ES-I3 (cell line): ENCODE measurements around the gene ELF5.

ENCODE experiments used
- H3K36me3 ChIP-seq: 2 replicates; pipeline ENCODE4 v1.6.1; 2013; ENCODE audit warnings: mild to moderate bottlenecking, low read length, control low read depth, moderate library complexity; ENCODE audit not compliant: insufficient read depth
- H3K4me1 ChIP-seq: 2 replicates; pipeline ENCODE4 v1.6.1; 2013; ENCODE audit warnings: mild to moderate bottlenecking, control low read depth, low read length; ENCODE audit not compliant: insufficient read depth
- H3K9ac ChIP-seq: 2 replicates; pipeline ENCODE4 v1.6.1; 2013; ENCODE audit warnings: low read depth, mild to moderate bottlenecking, low read length, moderate library complexity
- H3K9me3 ChIP-seq: 2 replicates; pipeline ENCODE4 v1.6.1; 2013; ENCODE audit warnings: mild to moderate bottlenecking, low read length, moderate library complexity; ENCODE audit not compliant: control insufficient read depth, insufficient read depth

ELF5 gene

DNA sequence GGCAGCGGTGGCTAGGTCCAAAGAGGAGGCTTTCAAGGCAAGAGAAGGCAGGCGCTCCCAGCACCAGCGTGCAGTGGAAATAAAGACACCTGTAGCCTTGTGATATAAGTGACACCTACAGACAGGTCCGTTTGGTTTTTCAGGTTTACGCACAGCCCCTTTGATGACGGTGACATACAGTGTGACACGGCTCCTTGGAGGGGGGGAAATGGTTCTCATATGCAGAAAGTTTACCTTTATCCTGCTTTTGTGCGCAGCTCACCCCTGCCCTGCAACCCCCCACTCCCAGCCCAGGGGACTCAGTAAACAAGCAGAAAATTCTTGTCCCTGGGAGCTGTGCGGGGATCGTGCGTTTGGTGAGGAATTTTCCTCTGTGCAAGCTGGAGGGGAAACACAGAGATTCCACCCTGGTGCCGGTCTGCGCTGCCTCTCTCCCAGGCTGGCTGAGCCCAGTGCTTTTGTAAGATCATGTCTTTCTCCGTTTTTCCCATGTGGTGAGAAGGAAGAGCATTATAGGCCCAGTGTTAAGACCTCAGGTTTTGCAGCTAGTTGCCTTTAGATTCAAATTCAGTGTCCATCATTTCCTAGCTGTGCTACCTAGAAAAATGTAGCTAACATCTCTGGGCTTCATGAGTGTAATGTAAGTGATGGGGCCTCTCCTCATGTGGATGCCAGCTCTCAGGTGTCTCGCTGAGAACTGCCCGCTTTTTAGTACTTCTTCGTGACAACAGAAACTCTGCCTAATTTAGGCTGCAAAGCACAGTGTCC, at the start of gene ELF5:
ELF5 (minus strand) TSS at position 113 of the 768 bp plus-strand sequence. CDS start 8,045 bp downstream, outside the sequence.
- Histone ChIP-seq H3K4me1 (no peaks in the 10 kb centered on the region; the same call in 1 of the 2 replicates), H3K36me3 (no peaks in the 10 kb centered on the region), H3K9ac (no peak within 1 kb of the TSS), H3K9me3 (no peaks in the 10 kb centered on the region)

DNA sequence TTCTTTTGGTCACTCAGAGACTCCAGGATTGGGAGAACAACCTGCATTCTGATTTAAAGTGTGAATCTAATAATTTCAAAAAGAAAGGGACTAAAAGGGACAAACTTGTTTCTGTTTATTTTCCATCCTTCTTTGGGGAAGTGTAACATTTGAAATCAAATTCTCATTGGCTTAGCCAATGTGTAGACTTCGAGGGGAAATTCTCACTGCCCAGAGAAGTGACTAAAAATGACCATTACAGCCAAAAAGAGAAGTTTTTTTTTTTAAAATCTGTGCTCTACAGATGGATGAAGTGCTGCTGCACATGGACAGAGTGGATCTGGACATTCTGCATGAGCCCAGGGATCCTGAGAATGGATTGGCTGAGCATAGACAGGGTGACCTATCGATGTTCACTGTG, 49.4 kb upstream of the ELF5 start:
- Histone ChIP-seq H3K9ac (no peak overlapping the region), H3K4me1 (peaks cover 13% of the 10 kb centered on the region; the same call in 1 of the 2 replicates), H3K36me3 (no peaks in the 10 kb centered on the region), H3K9me3 (no peaks in the 10 kb centered on the region)

DNA sequence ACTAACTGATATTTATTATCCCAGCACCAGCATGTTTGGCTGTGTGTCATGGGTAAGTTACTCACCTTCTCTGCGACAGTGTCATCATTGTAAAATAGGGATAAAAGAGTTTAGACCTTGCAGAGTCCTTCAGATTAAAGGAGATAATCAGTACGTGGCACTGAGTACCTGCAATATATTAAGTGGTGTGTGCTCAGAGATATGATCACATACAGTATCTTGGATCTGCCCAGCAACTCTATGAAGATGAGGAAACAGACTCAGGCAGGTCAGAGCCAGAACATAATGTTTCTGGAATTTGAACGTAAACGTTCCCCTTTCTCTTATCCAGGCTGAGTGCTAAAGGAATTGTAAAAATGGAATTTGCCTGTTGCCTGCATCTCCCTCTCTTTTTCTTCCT, 46.9 kb upstream of the ELF5 start:
- no peaks in the 10 kb centered on the region for H3K9me3 ChIP-seq
- H3K36me3 ChIP-seq = no peaks in the 10 kb centered on the region
- H3K4me1 ChIP-seq = peaks cover 13% of the 10 kb centered on the region; the same call in 1 of the 2 replicates
- no peak overlapping the region for H3K9ac ChIP-seq

DNA sequence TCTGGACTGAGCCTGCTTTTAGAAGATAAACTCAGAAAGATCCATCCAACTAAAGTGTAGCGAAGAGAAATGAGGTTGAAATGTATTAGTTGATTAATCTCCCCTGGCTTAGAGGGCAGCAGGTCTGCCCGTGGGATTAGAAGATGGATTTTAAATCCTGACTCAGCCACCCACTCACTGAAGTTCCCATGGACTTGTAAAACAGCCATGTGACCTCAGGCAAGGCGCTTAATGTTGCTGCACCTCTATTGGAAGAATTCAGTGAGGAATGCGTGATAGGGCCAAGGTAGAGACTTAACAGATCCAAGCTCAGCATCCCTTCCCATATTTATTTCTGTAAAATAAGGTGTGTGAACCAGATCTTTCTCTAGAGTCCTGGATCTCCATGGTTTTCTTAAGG, 45.1 kb upstream of the ELF5 start:
- Histone ChIP-seq H3K9ac (no peak overlapping the region), H3K4me1 (no peaks in the 10 kb centered on the region; the same call in 1 of the 2 replicates), H3K9me3 (no peaks in the 10 kb centered on the region), H3K36me3 (no peaks in the 10 kb centered on the region)

DNA sequence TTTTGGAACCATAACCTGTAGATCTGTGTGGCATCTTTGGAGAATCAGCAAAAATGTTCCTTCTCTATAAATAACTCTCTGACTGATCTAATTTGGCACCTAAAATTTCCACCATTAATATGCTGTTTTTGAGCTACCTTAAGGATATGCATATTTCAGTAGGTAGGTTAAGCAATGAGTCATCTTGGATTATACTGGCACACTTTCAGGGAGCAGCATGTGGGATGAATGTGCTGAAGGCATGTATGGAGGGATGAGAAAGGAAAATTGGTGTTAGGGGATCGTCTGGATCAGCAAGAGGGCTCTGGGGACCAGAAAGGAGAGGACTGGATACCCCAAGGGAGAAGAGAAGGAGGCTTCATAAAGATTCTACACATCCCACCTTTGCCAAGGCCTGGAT, 44.6 kb upstream of the ELF5 start:
- H3K36me3 ChIP-seq = no peaks in the 10 kb centered on the region
- H3K4me1 ChIP-seq = no peaks in the 10 kb centered on the region
- H3K9ac ChIP-seq = no peak overlapping the region

DNA sequence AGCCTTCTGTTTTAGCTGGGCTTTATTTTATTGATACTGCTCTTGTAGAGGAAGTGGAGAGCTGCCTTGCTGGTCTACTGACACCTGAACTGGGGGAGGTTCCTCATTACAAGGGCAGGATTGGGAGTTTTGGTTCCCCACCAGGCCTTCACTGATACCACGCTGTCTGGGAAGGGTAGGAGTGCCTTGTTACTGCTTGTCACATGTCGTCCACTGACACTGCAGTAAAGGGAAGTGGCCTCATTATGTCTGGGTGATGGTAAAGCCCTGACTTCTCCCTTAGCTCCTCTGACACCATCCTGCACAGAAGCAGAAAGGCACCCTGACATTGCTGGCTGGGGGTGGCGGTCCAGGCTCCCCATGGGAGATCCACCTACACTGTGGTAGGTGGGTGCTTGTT, 38.7 kb upstream of the ELF5 start:
- no peak overlapping the region for H3K9ac ChIP-seq

More for the DNA sequence above, 44.6 kb upstream of the ELF5 start:
- H3K9me3 ChIP-seq = no peaks in the 10 kb centered on the region

DNA sequence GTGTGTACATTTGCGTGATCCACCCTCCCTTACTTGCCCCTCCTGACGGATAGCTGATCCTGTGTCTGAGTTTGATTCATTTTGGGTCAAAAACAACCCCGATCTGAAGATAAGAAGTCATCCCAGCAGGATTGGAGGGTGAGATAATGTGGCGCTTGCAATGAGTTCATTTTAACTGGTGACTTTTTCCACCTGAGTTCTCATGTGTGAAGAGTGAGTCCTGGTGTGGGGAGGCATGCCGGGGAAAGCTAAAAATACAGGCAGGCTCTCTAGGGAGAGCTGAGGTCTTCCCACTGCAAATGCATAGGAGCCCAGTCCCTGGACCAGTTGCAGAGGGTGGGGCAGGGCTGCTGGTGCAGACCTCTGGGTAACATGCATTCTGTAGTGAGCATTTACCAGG, 35.7 kb upstream of the ELF5 start:
- Histone ChIP-seq H3K9me3 (no peaks in the 10 kb centered on the region), H3K36me3 (no peaks in the 10 kb centered on the region), H3K9ac (no peak overlapping the region), H3K4me1 (no peaks in the 10 kb centered on the region)

More for the DNA sequence above, 38.7 kb upstream of the ELF5 start:
- no peaks in the 10 kb centered on the region for H3K36me3 ChIP-seq
- H3K9me3 ChIP-seq = no peaks in the 10 kb centered on the region
- H3K4me1 ChIP-seq = no peaks in the 10 kb centered on the region

DNA sequence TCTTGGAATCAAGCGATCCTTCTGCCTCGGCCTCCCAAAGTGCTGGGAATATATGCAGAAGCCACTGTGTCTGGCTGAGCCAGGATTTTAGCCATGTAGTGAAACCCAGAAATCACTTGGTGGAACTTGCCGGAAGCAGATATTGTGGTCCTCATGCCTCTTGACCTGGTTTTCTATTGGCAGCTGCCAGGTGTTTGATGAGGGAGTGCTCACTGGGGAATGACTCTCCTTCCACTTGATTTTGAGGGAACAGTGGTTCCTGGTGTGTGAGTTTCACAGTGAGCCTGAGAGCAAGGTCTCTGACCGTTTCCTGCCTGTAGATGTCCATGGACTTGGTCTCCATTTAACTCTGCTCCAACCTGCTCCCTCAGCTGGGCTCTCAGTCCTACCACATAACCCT, 34.7 kb upstream of the ELF5 start:
- H3K9ac ChIP-seq = no peak overlapping the region

DNA sequence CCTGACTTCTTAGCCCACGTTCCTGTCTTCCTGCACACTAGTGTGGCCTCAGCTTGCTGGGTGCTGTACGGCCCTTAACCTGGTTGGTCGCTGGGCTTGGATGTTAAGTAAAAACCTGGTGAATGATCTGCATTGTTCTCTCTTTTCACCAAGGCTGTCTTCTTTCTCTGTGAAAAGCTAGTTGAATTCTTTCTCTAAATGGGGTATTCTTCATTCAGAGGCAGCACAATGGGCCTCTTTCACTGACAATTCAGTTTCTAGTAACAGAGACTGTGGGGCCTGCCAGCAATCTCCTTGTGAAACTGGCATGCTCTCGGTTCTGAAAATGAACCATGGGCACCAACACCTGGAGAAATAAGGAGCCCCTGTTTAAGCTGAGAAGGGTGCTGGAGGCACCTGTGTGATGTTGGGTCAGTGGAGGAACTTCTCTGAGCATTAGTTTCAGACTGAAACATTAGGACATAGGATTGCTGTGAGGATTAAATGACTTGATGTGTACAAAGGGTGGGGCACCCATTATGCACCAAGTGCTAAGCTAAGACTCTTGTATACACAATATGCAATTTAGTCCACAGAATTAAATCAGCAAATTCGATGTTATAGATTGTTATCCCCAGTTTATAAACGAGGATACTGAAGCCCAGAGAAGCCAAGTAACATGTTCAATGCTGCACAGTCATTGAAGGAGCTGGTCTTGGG, 33.1 kb upstream of the ELF5 start:
- Histone ChIP-seq H3K4me1 (no peaks in the 10 kb centered on the region), H3K36me3 (no peaks in the 10 kb centered on the region), H3K9ac (no peak overlapping the region), H3K9me3 (no peaks in the 10 kb centered on the region)

More for the DNA sequence above, 34.7 kb upstream of the ELF5 start:
- H3K4me1 ChIP-seq = no peaks in the 10 kb centered on the region
- H3K36me3 ChIP-seq = no peaks in the 10 kb centered on the region
- H3K9me3 ChIP-seq = no peaks in the 10 kb centered on the region

DNA sequence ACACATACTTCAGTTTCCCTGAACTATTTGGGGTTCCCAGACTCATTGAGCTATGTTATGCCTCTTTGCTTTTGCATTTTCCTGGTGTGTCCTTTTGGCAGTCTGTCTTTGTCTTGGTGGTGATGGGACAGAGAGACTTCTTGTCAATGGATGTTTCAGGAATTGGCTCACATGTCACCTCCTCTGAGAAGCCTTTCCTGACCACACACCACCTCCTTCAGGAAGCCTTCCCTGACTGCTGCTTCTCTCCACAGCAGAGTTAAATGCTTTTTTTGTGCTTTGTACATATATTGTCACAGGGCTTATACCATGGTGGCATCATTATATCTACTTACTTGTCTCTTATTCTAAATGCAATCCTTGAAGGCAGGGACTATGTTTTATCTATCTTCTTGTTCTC, 28.5 kb upstream of the ELF5 start:
- no peak overlapping the region for H3K9ac ChIP-seq
- H3K4me1 ChIP-seq = no peaks in the 10 kb centered on the region
- H3K36me3 ChIP-seq = no peaks in the 10 kb centered on the region
- H3K9me3 ChIP-seq = no peaks in the 10 kb centered on the region

DNA sequence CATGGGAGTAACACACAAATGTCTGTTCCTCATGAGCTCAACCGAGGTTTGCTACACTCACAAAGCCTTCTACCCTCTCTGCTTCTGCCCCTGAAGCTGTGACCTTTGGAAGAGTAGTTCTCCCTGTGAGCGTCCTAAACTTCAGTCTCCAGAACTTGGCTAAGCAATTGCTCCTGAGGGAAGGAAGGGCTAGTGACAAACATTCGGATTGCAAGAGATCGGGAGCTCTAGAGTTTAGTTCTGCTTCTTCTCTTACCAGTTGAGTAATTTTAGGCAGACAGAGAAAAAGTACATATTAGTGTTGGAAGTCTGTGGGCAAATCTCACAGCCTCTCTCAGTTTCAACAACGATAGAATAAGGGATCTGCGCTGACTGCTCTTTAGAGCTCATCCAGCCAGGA, 27.3 kb upstream of the ELF5 start:
- Histone ChIP-seq H3K9me3 (no peaks in the 10 kb centered on the region), H3K36me3 (no peaks in the 10 kb centered on the region), H3K9ac (no peak overlapping the region), H3K4me1 (no peaks in the 10 kb centered on the region)

DNA sequence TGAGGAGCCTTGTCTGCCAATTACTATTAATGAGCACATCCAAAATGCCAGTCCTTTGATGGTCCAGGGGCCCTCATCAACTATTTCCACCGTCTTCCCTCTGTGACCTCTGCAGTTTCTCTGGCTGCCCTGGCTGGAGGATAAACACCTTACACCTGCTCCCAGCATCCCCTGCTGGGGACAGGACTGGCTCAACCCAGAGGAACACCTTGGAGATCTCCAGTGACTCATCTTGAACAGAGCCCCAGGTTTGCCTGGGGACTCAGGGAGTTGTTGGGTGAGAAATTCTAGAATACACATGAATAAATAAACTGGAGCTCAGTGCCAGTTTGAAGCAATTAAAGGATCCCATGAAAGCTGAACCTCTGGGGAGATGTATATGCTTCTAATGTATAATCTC, 24.0 kb upstream of the ELF5 start:
- H3K9me3 ChIP-seq = no peaks in the 10 kb centered on the region
- no peaks in the 10 kb centered on the region for H3K36me3 ChIP-seq
- H3K9ac ChIP-seq = no peak overlapping the region
- no peaks in the 10 kb centered on the region for H3K4me1 ChIP-seq

DNA sequence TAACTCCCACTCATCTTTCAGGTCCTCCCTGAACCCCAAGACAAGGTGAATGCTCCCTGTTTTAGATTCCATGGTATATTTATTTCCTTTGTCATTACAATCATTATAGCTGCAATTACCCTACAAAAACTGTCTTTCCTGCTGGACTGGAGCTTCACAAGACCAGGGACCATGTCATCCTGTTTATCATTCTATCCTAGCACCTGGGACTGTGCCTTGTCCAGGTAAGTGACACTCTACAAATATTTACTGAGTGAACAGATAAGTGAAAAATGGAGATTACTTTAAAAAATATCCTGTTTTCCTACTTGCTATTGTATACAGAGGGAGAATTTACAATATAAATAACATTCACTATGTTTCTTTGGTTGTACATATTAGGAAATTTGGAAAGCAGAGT, 22.5 kb upstream of the ELF5 start:
- Histone ChIP-seq H3K4me1 (no peaks in the 10 kb centered on the region), H3K36me3 (no peaks in the 10 kb centered on the region), H3K9me3 (no peaks in the 10 kb centered on the region), H3K9ac (no peak overlapping the region)

DNA sequence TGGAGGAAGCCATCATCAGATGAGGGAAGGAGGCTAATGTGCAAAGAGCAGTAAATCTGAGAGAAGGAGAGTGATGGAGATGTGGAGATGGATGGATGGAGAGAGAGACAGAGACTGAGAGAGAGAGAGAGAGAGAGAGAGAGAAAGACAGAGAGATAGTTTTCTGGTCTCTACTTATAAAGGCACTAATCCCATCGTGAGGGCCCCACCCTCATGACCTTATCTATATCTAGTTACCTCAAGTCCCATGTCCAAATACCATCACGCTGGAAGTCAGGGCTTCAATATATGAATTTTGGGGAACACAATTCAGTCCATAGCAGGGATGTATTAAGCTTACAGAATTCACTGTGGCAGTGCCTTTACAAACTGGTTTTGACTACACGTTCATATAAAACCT, 21.2 kb upstream of the ELF5 start:
- Histone ChIP-seq H3K9me3 (no peaks in the 10 kb centered on the region), H3K4me1 (no peaks in the 10 kb centered on the region), H3K36me3 (no peaks in the 10 kb centered on the region), H3K9ac (no peak overlapping the region)

DNA sequence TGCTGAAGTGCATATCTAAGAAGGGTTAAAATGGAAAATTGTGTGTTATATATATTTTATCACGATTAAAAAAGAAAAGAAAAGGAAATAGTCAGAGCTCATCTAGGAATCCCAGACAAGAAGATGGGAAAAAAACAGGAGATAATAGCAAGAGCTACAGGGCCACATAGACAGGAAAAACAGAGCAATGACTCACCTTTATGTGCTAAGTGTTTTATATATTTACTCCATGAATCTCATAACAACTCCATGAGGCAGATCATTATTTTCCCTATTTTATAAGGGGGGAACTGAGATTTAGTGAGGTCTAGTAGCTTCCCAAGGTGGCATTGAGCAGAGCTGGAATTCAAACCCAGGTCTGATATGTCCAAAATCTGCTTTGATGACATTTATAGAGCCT, 18.1 kb upstream of the ELF5 start:
- Histone ChIP-seq H3K9ac (no peak overlapping the region), H3K9me3 (no peaks in the 10 kb centered on the region), H3K36me3 (no peaks in the 10 kb centered on the region), H3K4me1 (no peaks in the 10 kb centered on the region)
